Mesendoderm (in vitro differentiated cells): ENCODE data around the gene ARPC5L.
A peak's percentile ranks its signal among the peaks of the same experiment; 100 is the strongest.

Experiments used
- DNase-seq: peaks from one replicate; pipeline ENCODE4 v3.0.0; 2013
- H2AK5ac ChIP-seq: 2 replicates; pipeline ENCODE4 v1.6.1; 2013; ENCODE audit warnings: low read length, inconsistent platforms
- H2BK120ac ChIP-seq: 2 replicates; pipeline ENCODE4 v1.6.1; 2013; ENCODE audit warnings: low read depth, mild to moderate bottlenecking, low read length, moderate library complexity, mixed read lengths
- H2BK15ac ChIP-seq: replicated peaks from 2 replicates; pipeline ENCODE4 v1.6.1; 2013; ENCODE audit warnings: low read depth, mild to moderate bottlenecking, moderate library complexity
- H2BK5ac ChIP-seq: 2 replicates; pipeline ENCODE4 v1.6.1; 2013; ENCODE audit warnings: low read length, inconsistent platforms
- H3K18ac ChIP-seq: 2 replicates; pipeline ENCODE4 v1.6.1; 2013; ENCODE audit warnings: mild to moderate bottlenecking, low read length, mixed read lengths
- H3K23ac ChIP-seq: one replicate; pipeline ENCODE4 v1.6.1; 2013; ENCODE audit warnings: low read length
- H3K27ac ChIP-seq: 2 replicates; pipeline ENCODE4 v1.5.1; 2013; ENCODE audit warnings: low read depth, mild to moderate bottlenecking, inconsistent platforms, low read length, moderate library complexity
- H3K27me3 ChIP-seq: 2 replicates; pipeline ENCODE4 v1.6.1; 2013; ENCODE audit warnings: low read length, control low read depth, mild to moderate bottlenecking, inconsistent platforms; ENCODE audit not compliant: insufficient read depth, poor library complexity
- H3K36me3 ChIP-seq: 2 replicates; pipeline ENCODE4 v1.6.1; 2013; ENCODE audit warnings: low read length, inconsistent platforms; ENCODE audit not compliant: control insufficient read depth, insufficient read depth
- H3K4ac ChIP-seq: one replicate; pipeline ENCODE4 v1.6.1; 2013; ENCODE audit warnings: low read depth, mild to moderate bottlenecking, low read length, moderate library complexity
- H3K4me1 ChIP-seq: 2 replicates; pipeline ENCODE4 v1.6.1; 2013; ENCODE audit warnings: low read depth, low read length, inconsistent platforms; ENCODE audit not compliant: control insufficient read depth
- H3K4me2 ChIP-seq: 2 replicates; pipeline ENCODE4 v1.6.1; 2013; ENCODE audit warnings: low read length
- H3K4me3 ChIP-seq: 2 replicates; pipeline ENCODE4 v1.5.1; 2013; ENCODE audit warnings: mild to moderate bottlenecking, low read length
- H3K56ac ChIP-seq: one replicate; pipeline ENCODE4 v1.6.1; 2013; ENCODE audit warnings: low read length
- H3K79me1 ChIP-seq: 2 replicates; pipeline ENCODE4 v1.6.1; 2013; ENCODE audit warnings: low read length, inconsistent platforms
- H3K79me2 ChIP-seq: 2 replicates; pipeline ENCODE4 v1.6.1; 2013; ENCODE audit warnings: mild to moderate bottlenecking, low read length; ENCODE audit not compliant: control insufficient read depth, insufficient read depth
- H3K9ac ChIP-seq: 2 replicates; pipeline ENCODE4 v1.6.1; 2013; ENCODE audit warnings: low read length, inconsistent platforms
- H4K5ac ChIP-seq: one replicate; pipeline ENCODE4 v1.6.1; 2013; ENCODE audit warnings: low read length
- H4K8ac ChIP-seq: one replicate; pipeline ENCODE4 v1.6.1; 2013; ENCODE audit warnings: low read depth, mild to moderate bottlenecking, control low read depth, low read length, moderate library complexity
- WGBS: extraction: QIAGEN DNeasy Blood & Tissue Kit; methylation state at CpG from one replicate; pipeline ENCODE4 v1.1.7; 2013; ENCODE audit warnings: low lambda C conversion rate, missing lambda C conversion rate; ENCODE audit not compliant: insufficient coverage; ENCODE audit errors: extremely low coverage; 5-methylcytosine and 5-hydroxymethylcytosine counted together

ARPC5L gene

GRCh38 chr9:124815601-124816000 lies 46.3 kb upstream of the ARPC5L start:
- WGBS: no CpG with 5 or more reads among the region's 5 CpGs

GRCh38 chr9:124818431-124819281 lies 43.3 kb upstream of the ARPC5L start:
- no peak overlapping the region for H3K4me3 ChIP-seq
- H2BK120ac ChIP-seq: no peak overlapping the region
- WGBS: no CpG with 5 or more reads among the region's 18 CpGs
- H3K79me1 ChIP-seq: no peaks in the 10 kb centered on the region
- no peak overlapping the region for H3K9ac ChIP-seq
- no peaks in the 10 kb centered on the region for H3K79me2 ChIP-seq
- H3K23ac ChIP-seq: no peak overlapping the region
- H2BK5ac ChIP-seq: no peak overlapping the region
- peak overlapping the region; percentile 22 for H3K56ac ChIP-seq
- H2AK5ac ChIP-seq: no peak overlapping the region
- H3K4me1 ChIP-seq: no peaks in the 10 kb centered on the region
- H3K27me3 ChIP-seq: no peaks in the 10 kb centered on the region
- H4K8ac ChIP-seq: no peak overlapping the region
- H3K4me2 ChIP-seq: no peak overlapping the region
- no peak overlapping the region for H3K4ac ChIP-seq
- H3K27ac ChIP-seq: no peak overlapping the region
- no peak overlapping the region for H4K5ac ChIP-seq
- no peak overlapping the region for H2BK15ac ChIP-seq
- peak; percentile 67 for DNase-seq
- H3K36me3 ChIP-seq: no peaks in the 10 kb centered on the region
- no peak overlapping the region for H3K18ac ChIP-seq

More at GRCh38 chr9:124815601-124816000, 46.3 kb upstream of the ARPC5L start:
- Histone ChIP-seq H3K79me1 (no peaks in the 10 kb centered on the region), H3K23ac (no peak overlapping the region), H3K4me3 (no peak overlapping the region), H4K8ac (no peak overlapping the region), H2BK5ac (no peak overlapping the region), H3K4ac (no peak overlapping the region), H3K56ac (no peak overlapping the region), H2BK15ac (no peak overlapping the region), H3K36me3 (no peaks in the 10 kb centered on the region), H4K5ac (no peak overlapping the region), H3K4me1 (peaks cover 5% of the 10 kb centered on the region), H3K4me2 (no peak overlapping the region), H3K9ac (no peak overlapping the region), H3K18ac (no peak overlapping the region), H2AK5ac (no peak overlapping the region), H3K27ac (no peak overlapping the region), H3K27me3 (no peaks in the 10 kb centered on the region), H3K79me2 (no peaks in the 10 kb centered on the region), H2BK120ac (no peak overlapping the region)
- DNase-seq: no peak

DNA sequence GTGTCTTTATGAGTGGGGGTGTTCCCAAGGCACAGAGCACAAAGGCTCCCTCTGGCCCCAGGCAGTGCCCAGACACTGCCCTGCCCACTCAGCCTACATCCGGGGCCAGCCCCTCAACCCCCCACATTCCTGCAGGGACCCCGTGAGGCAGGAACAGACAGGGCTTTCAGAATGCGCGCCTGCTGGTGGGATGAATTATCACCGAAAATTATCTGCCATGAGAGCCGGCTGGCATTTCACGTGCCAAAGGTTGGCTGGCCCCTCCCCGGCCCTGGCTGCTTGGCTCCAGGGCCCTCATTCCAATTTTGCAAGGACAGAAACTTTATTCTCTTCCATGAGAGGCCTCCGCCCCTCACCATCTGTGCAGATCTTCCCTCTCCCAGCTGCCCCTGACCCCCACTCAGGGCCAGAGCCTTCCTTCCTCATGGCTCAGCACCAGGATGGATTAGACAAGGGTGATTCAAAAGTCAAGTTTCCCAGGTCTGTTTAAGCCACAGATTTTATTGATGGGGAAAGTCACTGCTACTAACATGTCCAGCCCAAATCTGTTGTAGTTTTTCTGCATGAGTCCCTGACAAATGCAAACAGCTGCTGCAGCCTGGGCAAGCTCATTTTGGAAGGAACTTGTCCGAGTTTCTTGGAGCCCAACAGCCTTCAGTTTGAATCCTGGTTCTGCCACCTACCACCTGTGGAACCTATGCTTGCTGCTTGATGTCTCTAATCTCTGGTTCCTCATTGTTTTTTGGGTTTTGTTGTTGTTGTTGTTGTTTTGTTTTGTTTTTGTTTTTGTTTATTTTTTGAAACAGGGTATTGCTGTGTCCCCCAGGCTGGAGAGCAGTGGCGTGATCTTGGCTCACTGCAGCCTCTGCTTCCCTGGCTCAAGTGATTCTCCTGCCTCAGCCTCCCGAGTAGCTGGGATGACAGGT lies 41.0 kb upstream of the ARPC5L start:
- Histone ChIP-seq H3K18ac (no peak overlapping the region), H3K4me1 (no peaks in the 10 kb centered on the region), H3K27me3 (no peaks in the 10 kb centered on the region), H3K56ac (no peak overlapping the region), H3K79me2 (no peaks in the 10 kb centered on the region), H3K9ac (no peak overlapping the region), H3K4ac (no peak overlapping the region), H2BK15ac (no peak overlapping the region), H3K79me1 (no peaks in the 10 kb centered on the region), H3K23ac (no peak overlapping the region), H4K5ac (no peak overlapping the region), H3K36me3 (no peaks in the 10 kb centered on the region), H4K8ac (no peak overlapping the region), H2BK120ac (no peak overlapping the region), H3K27ac (no peak overlapping the region), H2BK5ac (no peak overlapping the region), H3K4me3 (no peak overlapping the region), H3K4me2 (no peak overlapping the region), H2AK5ac (no peak overlapping the region)
- no CpG with 5 or more reads among the region's 12 CpGs for WGBS
- DNase-seq: no peak

DNA sequence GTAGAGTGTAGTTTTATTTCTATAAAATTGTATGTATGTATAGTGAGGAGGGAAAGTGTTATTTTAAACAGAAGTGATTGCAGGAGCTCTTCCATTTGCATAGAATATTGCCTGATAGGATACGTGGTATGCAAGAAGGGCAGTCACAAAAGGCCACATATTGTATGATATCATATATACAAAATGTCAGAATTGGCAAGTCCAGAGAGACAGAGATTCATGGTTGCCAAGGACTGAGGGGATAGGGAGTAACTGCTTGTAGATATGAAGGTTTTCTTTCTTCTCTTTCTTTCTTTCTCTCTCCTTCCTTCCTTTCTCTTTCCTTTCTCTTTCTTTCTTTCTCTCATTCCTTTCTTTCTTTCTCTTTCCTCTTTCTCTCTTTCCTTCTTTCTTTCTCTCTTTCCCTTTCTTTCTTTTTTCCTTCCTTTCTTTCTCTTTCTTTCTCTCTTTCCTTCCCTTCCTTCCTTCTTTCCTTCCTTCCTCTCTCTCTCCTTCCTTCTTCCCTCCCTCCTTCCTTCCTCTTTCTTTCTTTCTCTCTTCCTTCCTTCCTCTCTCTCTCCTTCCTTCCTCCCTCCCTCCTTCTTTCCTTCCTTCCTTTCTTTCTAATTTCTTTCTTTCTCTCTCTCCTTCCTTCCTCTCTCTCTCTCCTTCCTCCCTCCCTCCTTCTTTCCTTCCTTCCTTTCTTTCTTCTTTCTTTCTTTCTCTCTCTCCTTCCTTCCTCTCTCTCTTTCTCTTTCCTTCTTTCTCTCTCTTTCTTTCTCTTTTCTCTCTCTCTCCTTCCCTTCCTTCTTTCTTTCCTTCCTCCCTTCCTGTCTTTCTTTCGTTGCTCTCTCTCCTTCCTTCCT lies 33.2 kb upstream of the ARPC5L start:
- Histone ChIP-seq H2BK5ac (no peak overlapping the region), H3K79me1 (no peaks in the 10 kb centered on the region), H3K36me3 (no peaks in the 10 kb centered on the region), H3K23ac (no peak overlapping the region), H3K4me1 (no peaks in the 10 kb centered on the region), H3K56ac (no peak overlapping the region), H3K18ac (no peak overlapping the region), H3K79me2 (no peaks in the 10 kb centered on the region), H4K8ac (no peak overlapping the region), H3K9ac (no peak overlapping the region), H4K5ac (no peak overlapping the region), H2AK5ac (no peak overlapping the region), H3K27me3 (no peaks in the 10 kb centered on the region), H3K4ac (no peak overlapping the region), H3K27ac (no peak overlapping the region), H2BK120ac (no peak overlapping the region), H2BK15ac (no peak overlapping the region), H3K4me3 (no peak overlapping the region), H3K4me2 (no peak overlapping the region)
- WGBS: no CpG with 5 or more reads among the region's 2 CpGs
- DNase-seq: no peak

GRCh38 chr9:124829334-124829669 lies 32.6 kb upstream of the ARPC5L start:
- Histone ChIP-seq H3K4me1 (no peaks in the 10 kb centered on the region), H3K9ac (no peak overlapping the region), H3K27ac (no peak overlapping the region), H2BK15ac (no peak overlapping the region), H3K4me3 (no peak overlapping the region), H3K27me3 (no peaks in the 10 kb centered on the region), H2BK120ac (no peak overlapping the region), H3K18ac (no peak overlapping the region), H3K79me1 (no peaks in the 10 kb centered on the region), H2AK5ac (no peak overlapping the region), H3K23ac (no peak overlapping the region), H4K5ac (no peak overlapping the region), H3K4ac (no peak overlapping the region), H3K4me2 (no peak overlapping the region), H2BK5ac (no peak overlapping the region), H3K56ac (no peak overlapping the region), H3K79me2 (no peaks in the 10 kb centered on the region), H3K36me3 (no peaks in the 10 kb centered on the region), H4K8ac (no peak overlapping the region)
- DNase-seq: no peak
- WGBS: no CpG with 5 or more reads among the region's 5 CpGs
